D721Med (cell line): ENCODE measurements around the gene POLA2.

Source experiments
- DNase-seq: peaks from one replicate; pipeline ENCODE4 v3.0.0; 2011; ENCODE audit warnings: low spot score; ENCODE audit not compliant: insufficient read length
- FAIRE-seq: peaks from 2 replicates; lab custom pipeline; 2011; peaks lifted over from hg19 to GRCh38; lab: Jason Lieb, UNC
- TF ChIP-seq, protein P1 (sequence below): IDR thresholded peaks from 2 replicates; pipeline ENCODE4 v1.5.1; 2012; ENCODE audit warnings: mild to moderate bottlenecking, control low read depth; ENCODE audit not compliant: insufficient read depth; ENCODE audit errors: missing control alignments

Gene POLA2

DNA sequence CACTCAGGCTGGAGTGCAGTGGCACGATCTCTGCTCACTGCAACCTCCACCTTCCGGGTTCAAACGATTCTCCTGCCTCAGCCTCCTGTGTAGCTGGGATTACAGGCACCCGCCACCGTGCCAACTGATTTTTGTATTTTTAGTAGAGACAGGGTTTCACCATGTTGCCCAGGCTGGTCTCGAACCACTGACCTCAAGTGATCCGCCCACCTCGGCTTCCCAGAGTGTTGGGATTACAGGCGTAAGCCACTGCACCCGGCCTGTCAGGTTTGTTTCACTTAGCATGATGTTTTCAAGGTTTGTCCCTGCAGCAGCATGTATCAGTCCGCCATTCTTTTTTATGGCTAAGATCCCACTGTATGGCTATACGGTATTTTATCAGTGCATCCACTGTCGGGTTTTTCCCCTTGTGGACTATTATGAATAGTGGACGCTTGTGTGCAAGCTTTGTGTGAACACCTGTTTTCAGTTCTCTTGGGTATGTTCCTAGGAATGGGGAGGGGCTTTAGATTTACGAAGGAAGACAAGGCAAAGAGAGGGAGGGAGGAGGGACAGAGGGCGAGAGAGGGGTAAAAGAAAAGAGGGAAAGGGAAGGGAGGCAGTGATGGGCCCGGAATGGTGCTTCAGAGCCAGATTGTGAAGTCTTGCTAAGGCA is 39.0 kb downstream of the POLA2 start:
- FAIRE-seq (no peak), DNase-seq (no peak)
- TF ChIP-seq, protein P1, sequence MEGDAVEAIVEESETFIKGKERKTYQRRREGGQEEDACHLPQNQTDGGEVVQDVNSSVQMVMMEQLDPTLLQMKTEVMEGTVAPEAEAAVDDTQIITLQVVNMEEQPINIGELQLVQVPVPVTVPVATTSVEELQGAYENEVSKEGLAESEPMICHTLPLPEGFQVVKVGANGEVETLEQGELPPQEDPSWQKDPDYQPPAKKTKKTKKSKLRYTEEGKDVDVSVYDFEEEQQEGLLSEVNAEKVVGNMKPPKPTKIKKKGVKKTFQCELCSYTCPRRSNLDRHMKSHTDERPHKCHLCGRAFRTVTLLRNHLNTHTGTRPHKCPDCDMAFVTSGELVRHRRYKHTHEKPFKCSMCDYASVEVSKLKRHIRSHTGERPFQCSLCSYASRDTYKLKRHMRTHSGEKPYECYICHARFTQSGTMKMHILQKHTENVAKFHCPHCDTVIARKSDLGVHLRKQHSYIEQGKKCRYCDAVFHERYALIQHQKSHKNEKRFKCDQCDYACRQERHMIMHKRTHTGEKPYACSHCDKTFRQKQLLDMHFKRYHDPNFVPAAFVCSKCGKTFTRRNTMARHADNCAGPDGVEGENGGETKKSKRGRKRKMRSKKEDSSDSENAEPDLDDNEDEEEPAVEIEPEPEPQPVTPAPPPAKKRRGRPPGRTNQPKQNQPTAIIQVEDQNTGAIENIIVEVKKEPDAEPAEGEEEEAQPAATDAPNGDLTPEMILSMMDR, result no peak

- no peak for FAIRE-seq
- no peak for DNase-seq
- TF ChIP-seq, protein P1, result no peak
Observed at GRCh38 chr11:65301491-65302329, 39.9 kb downstream of the POLA2 start.

DNA sequence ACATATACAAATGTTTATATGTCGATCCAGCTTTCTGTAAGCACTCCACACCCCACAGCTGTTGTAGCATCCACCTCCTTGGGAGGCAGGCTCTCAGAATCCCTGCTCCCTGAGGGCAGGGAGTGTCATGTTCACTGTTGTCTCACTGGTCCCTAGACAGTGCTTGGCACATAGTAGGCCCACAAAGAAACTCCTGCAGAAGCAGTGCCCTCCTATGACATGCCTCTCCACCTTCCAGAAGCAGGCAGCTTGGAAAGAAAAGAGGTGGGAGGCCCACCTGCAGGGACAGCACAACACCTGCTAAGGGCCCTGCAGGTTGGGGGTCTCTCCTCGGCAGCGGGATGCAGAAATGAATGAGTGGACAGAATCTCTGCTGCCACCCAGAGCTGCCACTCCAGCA is 41.8 kb downstream of the POLA2 start:
- DNase-seq, result no peak
- FAIRE-seq, result no peak
- TF ChIP-seq, protein P1, result no peak

GRCh38 chr11:65304110-65304509 is 42.3 kb downstream of the POLA2 start:
- TF ChIP-seq, protein P1, result no peak
- no peak for DNase-seq
- FAIRE-seq, result no peak

- DNase-seq (no peak), FAIRE-seq (no peak)
- TF ChIP-seq, protein P1, result no peak
Observed at GRCh38 chr11:65304613-65305012, 42.9 kb downstream of the POLA2 start.

- FAIRE-seq, result no peak
Observed at GRCh38 chr11:65305501-65306268, 43.9 kb downstream of the POLA2 start.

More at GRCh38 chr11:65305501-65306268, 43.9 kb downstream of the POLA2 start:
- TF ChIP-seq, protein P1, result no peak
- no peak for DNase-seq
